ENCODE data around the gene CRISPLD2.
"Not testable (repeated sequence)": the region's sequence is repeated elsewhere in the genome, so short reads cannot be mapped to it uniquely, and the experiment has no call there.

CRISPLD2 gene

DNA sequence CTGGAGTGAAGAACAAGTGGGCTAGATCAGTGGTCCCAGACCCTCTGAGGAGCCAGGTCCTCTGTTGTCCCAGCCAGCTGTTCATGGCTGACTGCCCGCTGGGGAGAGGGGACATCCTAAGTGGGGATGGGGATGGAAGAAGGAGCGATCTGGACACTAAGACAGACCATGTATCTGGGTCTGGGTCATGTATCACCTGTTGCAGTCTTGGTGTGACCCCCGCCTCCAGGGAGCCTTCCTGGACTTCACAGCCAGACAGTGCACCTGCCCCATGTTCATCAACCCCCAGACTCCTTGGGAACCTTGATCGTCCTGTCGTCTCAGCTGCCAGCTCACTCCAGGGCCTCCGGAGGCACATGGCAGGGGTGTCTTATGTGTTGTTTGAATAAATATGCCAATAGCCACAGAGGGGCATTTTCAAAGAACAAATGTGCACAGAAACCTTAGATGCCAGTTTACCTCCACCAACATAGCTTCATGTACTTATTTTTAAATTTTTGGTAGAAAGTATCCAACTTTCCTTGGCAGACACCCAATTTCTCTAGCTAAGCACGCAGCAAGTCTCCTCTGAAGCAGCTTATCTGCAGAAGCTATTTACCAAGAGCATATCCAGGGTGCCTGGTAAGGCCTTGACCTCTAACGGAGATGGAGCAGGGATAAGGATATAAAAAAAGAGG lies 43.2 kb downstream of the CRISPLD2 start:
- no peak for DNase-seq

DNA sequence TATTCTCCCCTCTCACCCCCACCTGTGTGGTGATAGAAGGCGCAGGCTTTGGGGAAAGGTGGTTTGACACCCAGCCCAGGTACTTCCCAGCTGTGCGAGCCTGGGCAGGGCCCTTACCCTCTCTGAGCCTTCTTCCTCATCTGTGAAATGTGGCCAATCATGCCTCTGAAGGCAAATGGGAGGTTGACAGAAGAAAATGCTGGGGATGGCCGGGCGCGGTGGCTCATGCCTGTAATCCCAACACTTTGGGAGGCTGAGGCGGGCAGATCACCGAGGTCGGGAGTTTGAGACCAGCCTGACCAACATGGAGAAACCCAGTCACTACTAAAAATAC lies 43.7 kb downstream of the CRISPLD2 start:
- no peak for DNase-seq

DNA sequence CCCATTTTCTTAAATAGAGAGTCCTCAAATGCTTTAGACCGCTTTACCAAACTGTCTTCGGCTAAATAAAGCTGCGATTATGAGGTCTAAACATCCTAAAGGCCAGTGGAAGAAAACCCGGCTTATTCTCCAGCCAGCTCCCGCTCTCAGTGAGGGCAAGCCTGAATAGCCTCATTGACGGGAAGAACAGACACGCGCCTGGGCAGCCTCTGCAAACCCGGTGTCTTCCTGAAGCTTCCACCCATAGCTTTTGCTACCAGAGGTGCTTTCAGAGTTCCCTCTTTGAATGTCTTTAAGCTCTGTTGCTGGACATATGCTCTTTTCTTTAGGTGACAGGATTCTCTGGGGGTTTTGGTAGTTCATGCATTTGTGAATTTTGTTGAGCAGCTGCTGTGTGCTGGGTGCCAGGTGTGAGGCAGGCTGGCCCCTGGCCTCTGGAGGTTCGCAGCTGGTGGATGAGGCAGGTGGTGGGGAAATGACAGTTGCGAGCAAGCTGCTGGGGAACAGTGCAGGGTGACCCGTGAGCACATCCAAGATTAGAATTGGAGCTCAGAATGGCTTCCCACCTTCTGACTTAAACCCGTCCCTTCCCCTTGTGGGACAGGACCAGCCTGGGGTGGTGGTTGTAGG lies 44.7 kb downstream of the CRISPLD2 start:
- DNase-seq = no peak

DNA sequence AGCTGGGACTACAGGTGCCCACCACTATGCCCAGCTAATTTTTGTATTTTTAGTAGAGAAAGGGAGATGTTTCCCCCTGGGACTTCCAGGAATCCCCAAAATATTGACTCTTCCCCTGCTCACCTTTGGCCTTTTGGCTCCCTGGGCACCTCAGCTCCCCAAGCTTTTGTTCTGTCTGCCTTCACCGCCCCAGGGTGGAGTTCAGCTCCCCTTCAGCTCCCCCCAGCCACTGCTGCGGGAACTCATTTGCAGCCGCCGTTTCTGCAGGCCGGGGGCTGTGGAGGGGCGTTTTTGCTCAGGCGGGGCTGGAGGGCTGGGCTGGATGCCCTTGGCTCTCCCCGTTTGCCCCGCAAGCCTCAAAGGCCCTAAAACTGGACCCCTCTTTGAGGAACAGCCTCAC lies 47.9 kb downstream of the CRISPLD2 start:
- no peak for DNase-seq

DNA sequence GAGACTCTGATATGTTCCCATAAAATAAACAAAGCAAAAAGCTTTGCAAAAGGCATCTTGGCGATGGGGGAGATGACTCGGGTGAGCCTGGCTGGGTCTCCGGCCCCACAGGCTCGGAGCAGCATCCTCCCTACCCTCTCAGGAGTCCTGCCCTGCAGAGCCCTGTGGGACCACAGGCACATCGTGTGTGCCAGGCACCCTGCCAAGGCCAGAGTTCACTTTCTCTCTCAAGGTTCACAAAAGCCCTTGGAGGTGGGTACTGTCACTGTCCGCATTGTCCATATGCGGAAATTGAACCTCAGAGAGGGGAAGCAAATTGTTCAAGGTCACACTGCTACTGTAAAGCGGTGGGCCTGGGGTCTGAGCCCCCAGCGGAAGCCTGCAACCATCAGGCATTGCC lies 48.5 kb downstream of the CRISPLD2 start:
- DNase-seq = no peak

DNA sequence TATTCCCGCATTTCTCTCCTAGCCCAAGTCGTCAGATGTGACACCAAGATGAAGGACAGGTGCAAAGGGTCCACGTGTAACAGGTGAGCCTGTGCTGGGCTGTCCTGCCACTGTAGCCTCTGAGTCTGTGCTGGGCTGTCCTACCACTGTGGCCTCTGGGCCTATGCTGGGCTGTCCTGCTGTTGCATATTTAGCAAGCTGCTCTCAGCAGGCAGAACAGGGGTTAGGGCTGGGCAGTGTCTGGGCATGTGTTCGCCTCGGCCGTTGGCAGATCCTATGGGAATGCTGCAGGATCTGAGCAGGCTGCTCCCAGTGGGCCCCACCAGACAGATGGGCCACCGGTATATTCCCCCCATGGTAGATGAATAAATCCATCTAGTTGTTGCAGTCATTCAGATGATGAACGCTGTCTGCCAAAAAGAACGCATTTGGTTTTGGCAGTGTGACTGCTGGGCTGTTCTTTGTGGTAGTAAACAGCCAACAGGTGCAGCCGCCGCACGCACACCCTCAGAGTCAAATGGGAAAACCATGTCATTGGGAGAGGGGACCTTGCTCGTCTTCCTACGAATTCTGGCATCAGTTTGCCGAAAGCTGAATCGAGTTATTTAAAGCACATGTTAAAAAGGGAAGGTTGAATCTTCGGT lies 49.2 kb downstream of the CRISPLD2 start:
- DNase-seq = no peak

DNA sequence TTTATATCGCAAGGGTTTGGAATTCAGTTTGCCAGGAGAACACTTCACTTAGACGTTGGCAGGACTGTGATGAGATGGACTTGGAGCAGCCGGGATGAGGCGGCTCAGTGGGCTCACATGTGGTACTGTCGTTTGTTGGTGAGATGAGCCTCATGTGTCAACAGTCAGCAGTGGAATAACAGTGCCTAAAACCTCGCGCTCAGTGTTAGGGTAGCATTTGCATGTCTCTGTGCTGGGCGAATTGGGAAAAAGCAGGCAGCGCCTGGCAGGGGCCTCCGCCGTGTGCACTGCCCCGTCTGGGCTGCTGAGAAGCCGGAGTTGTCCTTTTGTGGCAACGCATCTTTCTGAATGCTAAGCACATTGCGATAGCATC lies 49.7 kb downstream of the CRISPLD2 start:
- DNase-seq = no peak

DNA sequence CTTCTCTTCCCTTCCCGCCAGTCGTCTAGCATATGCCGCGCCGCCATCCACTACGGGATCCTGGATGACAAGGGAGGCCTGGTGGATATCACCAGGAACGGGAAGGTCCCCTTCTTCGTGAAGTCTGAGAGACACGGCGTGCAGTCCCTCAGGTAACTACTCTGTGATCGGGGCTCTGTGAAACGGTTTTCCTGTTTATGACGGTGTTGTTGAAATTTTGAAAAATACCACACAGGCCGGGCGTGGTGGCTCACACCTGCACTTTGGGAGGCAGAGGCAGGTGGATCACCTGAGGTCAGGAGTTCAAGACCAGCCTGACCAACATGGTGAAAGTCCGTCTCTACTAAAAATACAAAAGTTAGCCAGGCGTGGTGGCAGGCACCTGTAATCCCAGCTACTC lies 53.2 kb downstream of the CRISPLD2 start:
- DNase-seq = not testable (repeated sequence)

DNA sequence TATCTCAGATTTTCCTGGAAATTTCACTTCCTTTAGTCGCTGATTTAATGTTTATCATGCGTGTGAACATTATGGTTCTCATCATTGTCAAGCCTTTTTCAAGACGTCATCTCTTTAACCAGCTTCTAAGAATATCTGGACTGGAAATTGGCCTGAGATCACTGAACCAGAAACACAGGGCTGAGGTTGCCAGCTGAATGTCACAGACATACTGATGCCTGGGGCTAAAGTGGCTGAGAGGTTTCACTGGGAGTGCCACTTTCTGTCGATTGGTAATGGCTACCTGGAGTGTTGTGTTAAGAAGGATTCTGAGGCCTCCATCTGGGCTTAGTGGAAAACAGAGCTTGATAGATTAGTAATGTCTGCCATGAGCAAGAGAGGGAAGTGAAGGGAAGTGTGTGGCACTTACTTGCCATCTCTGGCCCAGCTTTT lies 54.2 kb downstream of the CRISPLD2 start:
- no peak for DNase-seq

DNA sequence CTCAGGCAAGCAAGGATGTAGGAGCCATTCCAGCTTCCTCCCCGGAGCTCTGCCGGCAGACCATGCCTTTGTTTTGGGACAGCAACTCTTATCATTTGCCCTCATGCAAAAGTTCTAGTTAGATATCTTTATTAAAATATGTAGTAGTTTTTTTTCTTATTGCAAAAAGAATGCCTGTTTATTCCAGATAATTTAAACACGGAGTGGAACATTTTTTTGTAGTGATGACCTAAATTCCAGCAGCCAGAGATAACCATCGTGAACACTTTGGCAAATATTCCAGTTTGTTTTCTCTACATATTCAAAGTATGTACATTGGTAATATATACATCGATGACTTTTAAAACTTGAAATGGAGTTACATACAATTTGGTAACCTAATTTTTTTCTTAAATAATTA lies 54.8 kb downstream of the CRISPLD2 start:
- DNase-seq = no peak

DNA sequence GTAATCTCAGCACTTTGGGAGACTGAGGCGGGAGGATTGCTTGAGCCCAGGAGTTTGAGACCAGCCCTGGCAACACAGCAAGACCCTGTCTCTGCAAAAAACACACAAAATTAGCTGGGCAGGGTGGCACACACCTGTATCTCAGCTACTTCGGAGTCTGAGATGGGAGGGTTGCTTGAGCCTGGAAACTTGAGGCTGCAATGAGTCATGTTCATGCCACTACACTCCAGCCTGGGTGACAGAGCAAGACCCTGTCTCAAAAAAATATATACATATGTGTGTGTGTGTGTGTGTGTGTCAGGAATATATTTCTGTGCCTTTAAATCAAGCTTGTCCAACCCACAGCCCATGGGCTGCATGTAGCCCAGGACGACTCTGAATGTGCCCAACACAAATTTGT lies 55.2 kb downstream of the CRISPLD2 start:
- DNase-seq = no peak

DNA sequence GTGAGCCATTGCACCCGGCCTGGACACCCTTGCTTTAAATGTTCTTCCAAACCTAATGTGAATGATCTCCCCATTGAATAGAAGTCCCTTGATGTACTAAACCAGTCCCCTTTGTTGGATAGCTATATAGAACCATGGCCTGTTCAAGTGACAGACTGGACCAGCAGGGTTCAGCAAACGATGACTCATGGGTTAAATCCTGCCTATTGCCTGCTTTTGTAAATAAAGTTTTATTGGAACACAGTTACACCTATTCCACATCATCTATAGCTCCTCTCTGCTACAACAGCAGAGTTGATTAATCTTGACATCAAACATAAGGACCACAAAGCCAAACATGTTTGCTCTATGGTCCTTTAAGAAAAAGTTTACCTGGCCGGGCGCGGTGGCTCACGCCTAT lies 56.1 kb downstream of the CRISPLD2 start:
- DNase-seq = no peak

DNA sequence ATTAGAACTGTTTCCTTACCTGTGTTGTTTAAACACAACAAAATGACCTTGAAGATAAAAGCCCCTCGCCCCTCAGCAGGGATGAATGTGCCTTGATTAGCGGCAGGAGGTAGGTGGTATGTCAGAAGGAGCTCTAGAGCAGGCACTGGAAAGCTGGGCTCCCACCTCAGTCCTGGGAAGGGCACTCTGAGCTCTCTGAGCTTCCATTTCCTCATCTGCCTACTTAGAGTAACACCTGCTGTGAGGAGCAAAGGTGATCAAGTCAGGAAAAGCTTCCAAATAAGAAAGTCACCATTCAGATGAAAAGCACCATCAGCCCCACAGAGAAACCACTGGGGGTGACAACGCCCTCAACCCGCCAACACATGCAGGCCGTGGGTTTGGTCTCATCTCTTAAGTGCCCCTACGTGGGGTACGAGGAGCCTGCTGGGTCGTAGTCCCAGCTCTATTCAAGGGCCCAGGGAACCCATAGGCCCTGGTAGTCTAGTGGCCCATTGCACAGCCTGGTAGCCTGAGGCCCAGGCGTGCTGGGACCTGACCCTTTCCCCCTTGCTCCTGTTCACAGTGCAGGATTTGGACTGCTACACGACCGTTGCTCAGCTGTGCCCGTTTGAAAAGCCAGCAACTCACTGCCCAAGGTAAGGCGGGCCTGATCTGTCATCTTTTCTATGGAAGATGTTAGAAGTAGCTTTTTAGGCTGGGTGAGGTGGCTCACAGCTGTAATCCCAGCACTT lies 57.3 kb downstream of the CRISPLD2 start:
- DNase-seq = no peak

DNA sequence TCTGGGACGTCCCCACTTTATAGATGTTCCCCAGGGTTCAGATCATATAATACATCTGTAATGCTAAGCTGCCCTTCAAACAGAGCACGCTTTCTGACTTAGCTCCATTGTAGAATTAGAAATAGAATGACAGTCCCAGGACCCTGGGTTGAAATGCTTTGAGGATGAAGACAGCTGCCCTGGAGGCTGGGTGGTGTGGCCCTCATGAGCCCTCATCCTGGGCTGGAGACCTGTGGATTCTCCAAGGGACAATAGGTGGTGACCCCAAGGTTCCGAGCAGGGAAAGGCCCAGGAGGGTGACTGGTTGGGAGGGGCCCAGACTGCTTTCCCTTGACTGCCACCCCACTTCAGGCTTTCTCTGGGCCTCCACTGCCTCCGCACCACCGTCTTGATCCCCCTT lies 59.0 kb downstream of the CRISPLD2 start:
- DNase-seq = no peak

DNA sequence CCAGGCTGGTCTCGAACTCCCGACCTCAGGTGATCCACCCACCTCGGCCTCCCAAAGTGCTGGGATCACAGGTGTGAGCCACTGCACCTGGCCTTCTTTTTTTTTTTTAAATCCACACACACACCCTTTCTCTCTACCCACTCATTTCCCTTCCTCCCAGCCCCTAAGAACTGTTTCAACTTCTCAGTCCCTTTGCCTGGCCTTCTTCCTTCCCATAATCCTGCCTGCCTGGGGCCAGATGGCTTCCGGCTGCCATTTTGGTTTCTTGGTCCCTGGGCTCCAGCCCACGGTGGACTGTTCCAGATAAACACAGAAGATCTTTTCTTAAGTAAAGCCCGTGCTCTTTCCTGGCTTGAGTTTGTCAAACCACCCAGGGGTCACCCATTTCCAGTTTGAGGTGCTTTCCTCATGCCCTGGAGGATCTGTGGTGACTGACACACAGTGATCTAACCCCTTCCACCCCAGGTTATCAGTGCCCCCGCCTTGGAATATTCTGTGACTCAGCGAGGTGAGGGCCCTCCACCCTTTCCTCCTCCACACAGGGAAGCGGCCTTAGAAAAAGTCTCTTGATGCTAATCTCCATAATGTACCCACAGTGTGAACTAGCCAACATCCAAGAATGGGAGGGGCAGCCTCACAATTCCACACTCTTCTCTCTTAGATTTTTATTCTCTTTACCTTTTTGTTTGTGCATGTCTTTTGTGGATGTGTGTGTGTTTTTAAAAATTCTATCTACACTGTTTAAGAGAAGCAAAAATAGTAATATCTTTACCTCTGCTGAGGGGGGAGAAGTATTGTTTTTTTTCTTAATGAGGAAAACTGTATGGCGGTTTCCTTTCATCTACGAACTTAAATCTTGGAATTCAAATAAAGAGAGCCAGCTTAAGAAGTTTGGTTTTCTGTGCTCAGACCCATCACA lies 60.0 kb downstream of the CRISPLD2 start:
- DNase-seq = no peak

DNA sequence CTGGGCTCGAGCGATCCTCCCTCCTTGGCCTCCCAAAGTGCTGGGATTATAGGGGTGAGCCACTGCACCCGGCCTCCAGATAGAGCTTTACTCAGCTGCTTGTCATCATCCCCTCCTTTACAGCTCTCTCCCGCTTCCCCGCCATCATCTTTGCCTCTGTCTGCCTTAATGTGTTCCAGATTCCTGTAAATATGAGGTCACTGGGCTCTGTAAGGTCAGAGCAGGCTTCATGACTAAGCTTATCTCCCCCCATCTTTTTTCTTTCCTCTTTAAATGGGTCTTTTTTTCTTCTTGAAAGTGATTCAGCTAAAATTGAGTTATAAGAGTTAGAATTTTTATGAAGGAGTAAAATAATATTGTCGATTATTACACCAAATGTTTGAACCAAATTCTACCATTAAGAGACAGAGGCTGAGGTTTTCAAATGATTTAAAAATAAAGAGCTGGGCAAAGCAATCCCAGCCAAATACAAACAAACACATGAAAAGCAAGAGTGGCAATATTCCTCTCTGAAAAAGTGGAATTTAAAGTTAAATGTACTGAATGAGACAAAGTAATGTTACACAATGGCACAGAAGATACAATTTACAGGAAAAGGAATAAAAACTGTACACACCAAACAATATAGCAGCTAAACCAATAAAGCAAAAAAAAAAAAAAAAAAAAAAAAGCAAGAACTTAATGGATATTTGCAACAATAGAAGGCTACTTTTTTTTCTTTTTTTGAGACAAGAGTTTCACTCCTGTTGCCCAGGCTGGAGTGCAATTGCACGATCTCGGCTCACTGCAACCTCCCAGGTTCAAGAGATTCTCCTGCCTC lies 62.1 kb downstream of the CRISPLD2 start:
- DNase-seq = no peak

DNA sequence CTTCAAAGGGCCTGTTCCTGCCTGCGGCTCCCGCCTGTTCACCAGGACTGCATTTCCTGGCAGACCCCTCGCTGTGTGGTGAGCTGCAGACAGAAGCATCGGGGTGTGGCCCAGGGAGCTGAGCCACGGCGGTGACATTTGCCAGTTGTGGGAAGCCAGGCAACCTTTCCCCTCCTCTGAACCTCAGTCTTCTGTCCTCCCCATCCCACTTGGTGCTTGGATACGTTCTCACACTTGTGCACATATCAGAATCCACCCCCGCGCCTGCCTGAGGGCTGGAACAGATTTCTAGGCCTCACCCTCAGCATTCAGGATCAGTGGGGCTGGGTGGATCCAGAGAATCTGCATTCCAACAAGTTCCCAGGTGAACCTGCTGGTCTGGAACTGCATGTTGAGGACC lies 63.5 kb downstream of the CRISPLD2 start:
- no peak for DNase-seq

DNA sequence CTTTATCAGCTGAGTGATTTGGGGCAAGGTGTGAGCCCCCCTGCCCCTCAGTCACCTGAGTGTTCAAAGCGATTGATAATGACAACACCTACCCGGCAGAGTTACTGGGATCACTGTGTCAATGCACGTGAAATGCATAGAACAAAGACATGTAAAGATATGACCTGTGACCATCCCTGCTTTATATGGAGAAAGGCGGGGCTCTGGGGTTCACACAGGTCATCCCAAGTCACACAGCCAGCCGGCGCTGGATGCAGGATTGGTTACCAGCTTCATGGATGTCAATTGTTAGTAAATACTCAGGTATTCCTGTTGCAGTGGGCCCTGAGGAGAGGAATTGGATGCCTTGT lies 64.4 kb downstream of the CRISPLD2 start:
- no peak for DNase-seq

DNA sequence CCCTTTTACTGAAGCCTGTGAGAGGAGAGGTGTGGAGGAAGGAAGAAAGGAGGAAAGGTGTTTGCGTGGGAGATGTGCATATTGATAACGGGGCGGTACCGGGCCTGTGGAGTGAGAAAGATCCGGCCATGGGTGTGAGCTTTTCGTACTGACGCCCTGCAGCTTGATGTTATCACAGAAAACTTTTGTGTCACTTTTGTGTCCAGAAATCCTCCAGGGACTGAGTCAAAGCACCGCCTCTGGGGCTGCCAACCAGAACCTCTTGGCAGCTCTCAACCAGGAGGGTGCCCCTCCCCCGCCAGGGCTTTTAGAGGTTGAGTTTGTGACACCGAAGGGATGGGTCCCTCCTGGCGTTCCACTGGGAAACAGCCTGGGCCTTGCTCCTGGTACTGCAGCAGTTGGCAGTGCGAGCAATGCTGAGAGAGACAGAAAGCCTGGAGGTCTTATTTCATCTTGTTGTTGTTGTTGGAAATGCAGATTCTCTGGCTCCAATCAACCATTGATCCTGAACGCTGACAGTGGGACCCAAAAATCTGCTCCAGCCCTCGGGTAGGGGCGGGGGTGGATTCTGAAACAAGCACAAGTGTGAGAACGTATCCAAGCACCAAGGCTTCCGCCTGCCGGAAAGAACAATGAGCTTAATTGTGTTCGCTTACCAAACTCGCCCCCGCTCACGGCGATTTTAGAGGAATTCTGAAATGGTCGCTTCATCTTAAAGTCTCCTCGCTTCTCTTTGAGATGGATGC lies 65.0 kb downstream of the CRISPLD2 start:
- no peak for DNase-seq

DNA sequence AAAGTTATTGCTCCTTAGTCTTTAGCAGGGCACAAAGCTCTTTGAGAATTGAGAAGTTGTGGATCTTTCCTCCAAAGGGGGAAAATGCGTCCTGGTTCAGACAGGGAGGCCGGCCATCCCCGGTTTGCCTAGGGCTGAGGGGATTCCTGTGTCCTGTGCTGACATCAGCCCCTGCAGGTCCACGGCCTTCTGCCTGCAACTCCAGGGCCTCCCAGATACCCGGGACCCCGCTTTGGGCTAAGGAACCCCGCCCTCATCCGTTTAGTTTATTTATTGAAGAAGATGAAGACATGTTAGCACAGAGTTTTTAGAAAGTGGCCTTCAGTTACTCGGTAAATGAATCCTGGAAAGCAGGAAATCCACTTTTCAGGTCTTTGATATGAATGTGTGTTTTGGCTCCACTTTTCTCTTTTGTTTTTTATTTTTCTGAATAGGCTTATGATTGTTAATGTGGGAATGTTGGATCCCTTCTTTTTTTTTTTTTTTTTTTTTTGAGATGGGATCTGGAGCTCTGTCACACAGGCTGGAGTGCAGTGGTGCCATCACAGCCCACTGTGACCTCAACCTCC lies 65.6 kb downstream of the CRISPLD2 start:
- no peak for DNase-seq

DNA sequence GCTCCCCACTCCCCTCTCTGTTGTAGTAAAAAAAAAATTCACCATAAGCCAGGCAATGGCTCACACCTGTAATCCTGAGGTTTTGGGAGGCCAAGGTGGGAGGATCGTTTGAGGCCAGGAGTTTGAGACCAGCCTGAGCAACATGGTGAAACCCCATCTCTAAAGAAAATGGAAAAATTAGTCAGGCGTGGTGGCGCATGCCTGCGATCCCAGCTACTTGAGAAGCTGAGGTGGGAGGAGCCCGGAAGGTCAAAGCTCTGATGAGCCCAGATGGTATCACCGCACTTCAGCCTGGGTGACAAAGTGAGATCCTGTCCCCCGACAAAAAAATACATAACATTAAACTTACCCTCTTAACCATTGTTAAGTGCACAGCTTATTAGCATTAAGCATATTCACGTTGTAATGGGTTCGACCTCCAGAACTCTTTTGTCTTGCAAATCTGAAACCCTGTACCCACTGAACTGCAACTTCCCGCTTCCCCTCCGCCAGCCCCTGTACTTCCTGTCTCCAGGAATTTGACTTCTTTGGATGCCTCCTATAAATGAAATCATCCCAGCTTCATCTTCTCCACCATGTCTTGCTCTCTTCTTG lies 66.8 kb downstream of the CRISPLD2 start:
- DNase-seq = no peak

All from stimulated activated CD8-positive, alpha-beta memory T cell treated with anti-CD3 and anti-CD28 coated beads, Interleukin-4, amount 100 ng/mL, for 48 hours (primary cell).